Measurements from ENCODE around the gene CA11.
A peak's percentile ranks its signal among the peaks of the same experiment; 100 is the strongest.

Gene CA11

DNA sequence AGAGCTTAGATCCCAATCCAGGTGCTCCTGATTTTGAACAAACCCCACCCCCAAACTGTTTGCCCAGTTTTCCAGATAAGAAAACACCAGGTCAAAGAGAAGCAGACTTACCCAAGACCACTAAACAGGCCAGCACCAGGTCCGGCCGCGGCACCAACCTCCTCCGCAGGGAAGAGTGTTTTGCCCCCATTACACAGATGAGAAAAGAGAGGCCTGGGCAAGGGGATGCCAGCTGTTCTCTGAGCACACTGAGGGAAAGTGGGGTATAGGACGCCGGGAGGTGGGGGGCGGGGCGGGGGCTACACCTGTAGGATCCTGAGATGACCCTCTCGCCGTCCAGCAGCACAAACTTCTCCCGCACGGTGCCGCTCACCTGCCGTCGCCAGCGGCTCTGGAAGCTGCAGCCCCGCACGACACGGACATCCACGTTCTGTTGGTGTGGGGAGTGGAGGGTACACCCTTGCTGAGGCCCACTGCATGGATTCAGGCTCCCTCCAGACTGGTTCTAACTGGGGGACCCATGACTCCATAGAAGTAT lies 36.3 kb downstream of the CA11 start:
- TF ChIP-seq CTCF (IDR thresholded peaks at IDR 0.05; ENCODE audit: low read depth, low read length, missing control alignments), result no peak
- H3K4me3 ChIP-seq (ENCODE audit: low read depth, low read length), result no peak overlapping the region
- DNase-seq (ENCODE audit: low read depth), result no peak

- DNase-seq (ENCODE audit: low read depth), result peak; percentile 36
- TF ChIP-seq CTCF (IDR thresholded peaks at IDR 0.05; ENCODE audit: low read depth, low read length, missing control alignments), result peak; percentile 85
- no peak overlapping the region for H3K4me3 ChIP-seq (ENCODE audit: low read depth, low read length)
Measured at GRCh38 chr19:48608798-48609263, 37.2 kb downstream of the CA11 start.

GRCh38 chr19:48607359-48607755 lies 38.6 kb downstream of the CA11 start:
- no peak for TF ChIP-seq CTCF (IDR thresholded peaks at IDR 0.05; ENCODE audit: low read depth, low read length, missing control alignments)
- DNase-seq (ENCODE audit: low read depth), result no peak

GRCh38 chr19:48606463-48607358 lies 39.3 kb downstream of the CA11 start, which contains the start of gene SPACA4:
SPACA4 (plus strand) TSS chr19:48606742; CDS start chr19:48606979, 237 bp downstream.
- no peak for DNase-seq (ENCODE audit: low read depth)
- H3K4me3 ChIP-seq (ENCODE audit: low read depth, low read length), result no peak within 1 kb of the TSS
- no peak for TF ChIP-seq CTCF (IDR thresholded peaks at IDR 0.05; ENCODE audit: low read depth, low read length, missing control alignments)

More at GRCh38 chr19:48607359-48607755, 38.6 kb downstream of the CA11 start:
- H3K4me3 ChIP-seq (ENCODE audit: low read depth, low read length), result no peak overlapping the region

DNA sequence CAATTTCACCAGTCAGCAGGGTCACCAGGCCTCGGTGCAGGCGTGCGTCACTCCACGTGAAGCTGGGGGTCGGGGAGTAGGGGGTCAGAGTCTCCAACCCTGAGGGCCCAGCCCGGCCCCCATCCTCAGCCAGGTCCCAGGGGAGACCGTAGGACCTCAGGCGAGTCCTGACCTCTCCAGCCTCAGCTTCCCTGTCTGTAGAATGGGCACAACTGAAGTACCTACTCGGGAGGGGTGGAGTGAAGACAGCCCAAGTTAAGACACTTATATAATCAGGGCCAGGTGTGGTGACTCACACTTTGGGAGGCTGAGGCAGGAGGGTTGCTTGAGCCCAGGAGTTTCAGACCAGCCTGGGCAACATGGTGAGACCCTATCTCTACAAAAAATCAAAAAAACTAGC lies 42.1 kb downstream of the CA11 start:
- DNase-seq (ENCODE audit: low read depth), result no peak
- no peak overlapping the region for H3K4me3 ChIP-seq (ENCODE audit: low read depth, low read length)
- no peak for TF ChIP-seq CTCF (IDR thresholded peaks at IDR 0.05; ENCODE audit: low read depth, low read length, missing control alignments)

DNA sequence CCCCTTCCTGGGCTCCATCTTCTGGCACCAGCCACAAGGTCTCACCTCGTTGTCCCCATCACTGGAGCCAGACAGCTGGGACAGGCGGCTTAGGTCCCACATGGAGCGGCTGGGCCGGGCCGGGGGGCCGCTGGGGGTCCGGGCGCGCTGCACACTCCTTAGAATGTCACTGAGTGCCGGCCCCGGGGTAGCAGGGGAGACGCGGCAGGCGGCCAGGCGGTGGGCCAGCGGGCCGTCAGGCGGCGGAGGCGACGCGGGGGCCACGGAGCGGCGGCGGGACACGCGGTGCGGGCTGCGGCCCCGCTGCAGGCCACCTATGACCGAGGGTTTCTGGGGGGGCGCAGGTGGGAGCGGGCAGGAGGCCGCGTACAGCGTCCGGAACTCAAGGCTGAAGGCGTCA lies 42.5 kb downstream of the CA11 start:
- DNase-seq (ENCODE audit: low read depth), result no peak
- no peak overlapping the region for H3K4me3 ChIP-seq (ENCODE audit: low read depth, low read length)
- TF ChIP-seq CTCF (IDR thresholded peaks at IDR 0.05; ENCODE audit: low read depth, low read length, missing control alignments), result no peak

Measured in GM12864 (cell line).